A549 (cell line): ENCODE measurements around the gene AXIN2. TPM values are rescaled to one million over a fixed set of nuclear protein-coding genes. Genes with fewer than 3 reads are reported as not detected.

ENCODE experiments used
- ATAC-seq, 2 experiments: fragments of 200-7000 bp in 1 of 2; fragments of >200 bp in 1 of 2; cut with Nextera tagmentation in 1 of 2; cut with Tn5 transposase in 1 of 2; 3 replicates each; pipeline versions ENCODE4 v1.8.0 to v1.9.1; 2018 to 2020; ENCODE audit warnings: mild to moderate bottlenecking in 1 of 2, moderate library complexity in 1 of 2
- CTCF ChIA-PET: fragments of 300-600 bp; sonication (Branson Sonifier 250); formaldehyde crosslinking; extraction: SDS; loops from one replicate; lab custom pipeline; 2021; ENCODE audit warnings: antibody characterized with exemption, inconsistent platforms; lab: Yijun Ruan, JAX
- POLR2A ChIA-PET: fragments of 350-600 bp; formaldehyde crosslinking; extraction: SDS; loops from one replicate; lab custom pipeline; 2021; ENCODE audit warnings: antibody characterized with exemption, inconsistent platforms; lab: Yijun Ruan, JAX
- DNase-seq, 2 experiments: peaks; one replicate each; pipeline versions ENCODE4 v3.0.0 to v3.0.0-alpha.2; 2011 to 2016; ENCODE audit warnings: low read depth in 1 of 2, low spot score in 1 of 2
- FAIRE-seq: peaks from 2 replicates; lab custom pipeline; 2011; peaks lifted over from hg19 to GRCh38; lab: Jason Lieb, UNC
- H3K27ac ChIP-seq, 2 experiments: fragments of >200 bp; sonication (Bioruptor Twin); formaldehyde crosslinking; 3 replicates each; pipeline ENCODE4 v1.5.1; 2016 to 2017
- H3K4me1 ChIP-seq: fragments of >200 bp; sonication (Bioruptor Twin); formaldehyde crosslinking; 3 replicates; pipeline ENCODE4 v1.6.1; 2016
- H3K4me2 ChIP-seq: fragments of >200 bp; sonication (Bioruptor Twin); formaldehyde crosslinking; 3 replicates; pipeline ENCODE4 v1.6.1; 2016
- H3K4me3 ChIP-seq: fragments of >200 bp; sonication (Bioruptor Twin); formaldehyde crosslinking; 3 replicates; pipeline ENCODE4 v1.5.1; 2016
- H3K9me3 ChIP-seq: fragments of >200 bp; sonication (Bioruptor Twin); formaldehyde crosslinking; 3 replicates; pipeline ENCODE4 v1.6.1; 2016
- BHLHE40 ChIP-seq: IDR thresholded peaks from 2 replicates; pipeline ENCODE4 v1.6.1; 2012; ENCODE audit warnings: low read depth, low read length, inconsistent platforms
- CHD4 ChIP-seq: fragments of 200-600 bp; sonication (generic); IDR thresholded peaks from 2 replicates; pipeline ENCODE4 v1.6.1; 2016; ENCODE audit warnings: antibody characterized with exemption, mild to moderate bottlenecking, borderline replicate concordance
- EHF ChIP-seq: fragments of 250-450 bp; sonication (Bioruptor Pico); IDR thresholded peaks from 2 replicates; pipeline ENCODE4 v1.5.0; 2020; ENCODE audit warnings: mild to moderate bottlenecking
- EHMT2 ChIP-seq: fragments of 200-600 bp; sonication (generic); IDR thresholded peaks from 2 replicates; pipeline ENCODE4 v1.6.1; 2016; ENCODE audit warnings: antibody characterized with exemption, low read depth, mild to moderate bottlenecking, moderate library complexity
- ELK1 ChIP-seq: fragments of 150-350 bp; IDR thresholded peaks from 2 replicates; pipeline ENCODE4 v1.6.1; 2014; ENCODE audit warnings: low read depth, mild to moderate bottlenecking, low read length
- FOXS1 ChIP-seq: fragments of 250-450 bp; sonication (Bioruptor Pico); IDR thresholded peaks from 2 replicates; pipeline ENCODE4 v1.5.0; 2020; ENCODE audit warnings: mild to moderate bottlenecking, moderate library complexity
- GATA3 ChIP-seq: IDR thresholded peaks from 2 replicates; pipeline ENCODE4 v1.6.1; 2012; ENCODE audit warnings: borderline replicate concordance
- HES2 ChIP-seq: fragments of >200 bp; sonication (Bioruptor Twin); formaldehyde crosslinking; IDR thresholded peaks from 2 replicates; pipeline ENCODE4 v1.6.1; 2016
- HOXB13 ChIP-seq: fragments of 250-450 bp; sonication (Bioruptor Pico); IDR thresholded peaks from 2 replicates; pipeline ENCODE4 v1.5.0; 2020; ENCODE audit warnings: low read depth, mild to moderate bottlenecking, moderate library complexity
- HOXB5 ChIP-seq: fragments of 250-450 bp; sonication (Bioruptor Pico); IDR thresholded peaks from 2 replicates; pipeline ENCODE4 v1.5.0; 2020; ENCODE audit warnings: mild to moderate bottlenecking, moderate library complexity
- JUNB ChIP-seq: fragments of >200 bp; sonication (Bioruptor Twin); formaldehyde crosslinking; IDR thresholded peaks from 2 replicates; pipeline ENCODE4 v1.6.1; 2016
- KDM5A ChIP-seq: fragments of 200-600 bp; sonication (generic); IDR thresholded peaks from 2 replicates; pipeline ENCODE4 v1.6.1; 2016; ENCODE audit warnings: antibody characterized with exemption, mild to moderate bottlenecking
- MAFK ChIP-seq: fragments of 450-650 bp; IDR thresholded peaks from 2 replicates; pipeline ENCODE4 v1.6.1; 2014; ENCODE audit not compliant: partially characterized antibody
- MYC ChIP-seq: IDR thresholded peaks from 2 replicates; pipeline ENCODE4 v1.6.1; 2012; ENCODE audit warnings: mild to moderate bottlenecking, inconsistent platforms, low read length, improper control_type of control experiment, borderline replicate concordance
- PHF8 ChIP-seq: fragments of 200-600 bp; sonication (generic); IDR thresholded peaks from 2 replicates; pipeline ENCODE4 v1.6.1; 2016; ENCODE audit warnings: low read depth, mild to moderate bottlenecking, antibody characterized with exemption, moderate library complexity, borderline replicate concordance
- POLR2A ChIP-seq: IDR thresholded peaks from 2 replicates; pipeline ENCODE4 v1.6.1; 2012; ENCODE audit warnings: mild to moderate bottlenecking, low read length
- POLR2AphosphoS2 ChIP-seq: conservative IDR thresholded peaks from 2 replicates; pipeline ENCODE4 v1.6.1; 2012; ENCODE audit warnings: low read length, improper control_type of control experiment, inconsistent platforms
- RCOR1 ChIP-seq: fragments of 150-350 bp; IDR thresholded peaks from 2 replicates; pipeline ENCODE4 v1.6.1; 2014; ENCODE audit warnings: antibody characterized with exemption, low read length, low read depth
- RNF2 ChIP-seq: fragments of 200-600 bp; sonication (generic); IDR thresholded peaks from 2 replicates; pipeline ENCODE4 v1.6.1; 2016; ENCODE audit warnings: low read depth, mild to moderate bottlenecking, antibody characterized with exemption, moderate library complexity, borderline replicate concordance
- SREBF2 ChIP-seq: fragments of 450-650 bp; IDR thresholded peaks from 2 replicates; pipeline ENCODE4 v1.6.1; 2014; ENCODE audit warnings: mild to moderate bottlenecking, moderate library complexity
- TP53 ChIP-seq: fragments of 250-450 bp; sonication (Bioruptor Pico); IDR thresholded peaks from 2 replicates; pipeline ENCODE4 v1.5.0; 2021; ENCODE audit warnings: mild to moderate bottlenecking, moderate library complexity
- ZC3H11A ChIP-seq: fragments of 450-650 bp; IDR thresholded peaks from 2 replicates; pipeline ENCODE4 v1.6.1; 2014; ENCODE audit warnings: antibody characterized with exemption, mild to moderate bottlenecking
- ZNF302 ChIP-seq: fragments of 250-450 bp; sonication (Bioruptor Pico); IDR thresholded peaks from 2 replicates; pipeline ENCODE4 v1.9.0; 2021; ENCODE audit warnings: inconsistent platforms, mild to moderate bottlenecking, moderate library complexity
- WGBS: methylation state at CpG from one replicate; pipeline ENCODE4 v1.1.6; 2017; ENCODE audit errors: missing lambda C conversion rate; 5-methylcytosine and 5-hydroxymethylcytosine counted together
- polyA plus RNA-seq, 4 experiments: library from polyadenylated mRNA; depleted of rRNA in 3 of 4; stranded (reverse); fragments of >200 nt; fragmentation: RNase III in 1 of 4; extraction: RNeasy Plus Mini Kit Qiagen cat#74134 plus additional on column Dnase treatment in 1 of 4; gene quantifications; 2 replicates in 3 of 4; 3 replicates in 1 of 4; pipeline ENCODE4 v1.2.3, GENCODE V29; 2011 to 2017
- TF ChIP-seq, protein P1 (sequence below): fragments of >200 bp; sonication (Bioruptor Twin); formaldehyde crosslinking; IDR thresholded peaks from 3 replicates; pipeline ENCODE4 v1.6.1; 2016
- TF ChIP-seq, protein P2 (sequence below): IDR thresholded peaks from 2 replicates; pipeline ENCODE4 v1.6.1; 2012
- TF ChIP-seq, protein P3 (sequence below): IDR thresholded peaks from 2 replicates; pipeline ENCODE4 v1.6.1; 2012; ENCODE audit warnings: low read depth, borderline replicate concordance

Gene AXIN2
- polyA plus RNA-seq, 2 of the 4 experiments (the other 2 are of a cell fraction) = 4.0 to 4.9 TPM

- Histone ChIP-seq H3K4me1 (no peaks in the 10 kb centered on the region), H3K9me3 (0 out of 3 replicates have a peak, but pooled peaks cover 3% of the 10 kb centered on the region), H3K4me2 (no peak overlapping the region), H3K4me3 (no peak overlapping the region), H3K27ac (no peak overlapping the region)
- DNase-seq (no peak), FAIRE-seq (no peak), ATAC-seq (no peak)
- CTCF ChIA-PET = interaction anchor here (0.7 kb wide), 2 partner anchors 68 to 202 kb away, joined by 3 to 5 read pairs; no protein-coding TSS in a partner anchor
- POLR2A ChIA-PET = no interaction called here
- no peak for TF ChIP-seq EHMT2
- no peak for TF ChIP-seq MAFK
- no peak for TF ChIP-seq GATA3
- no peak for TF ChIP-seq ZC3H11A
- TF ChIP-seq KDM5A = no peak
- TF ChIP-seq, protein P1, sequence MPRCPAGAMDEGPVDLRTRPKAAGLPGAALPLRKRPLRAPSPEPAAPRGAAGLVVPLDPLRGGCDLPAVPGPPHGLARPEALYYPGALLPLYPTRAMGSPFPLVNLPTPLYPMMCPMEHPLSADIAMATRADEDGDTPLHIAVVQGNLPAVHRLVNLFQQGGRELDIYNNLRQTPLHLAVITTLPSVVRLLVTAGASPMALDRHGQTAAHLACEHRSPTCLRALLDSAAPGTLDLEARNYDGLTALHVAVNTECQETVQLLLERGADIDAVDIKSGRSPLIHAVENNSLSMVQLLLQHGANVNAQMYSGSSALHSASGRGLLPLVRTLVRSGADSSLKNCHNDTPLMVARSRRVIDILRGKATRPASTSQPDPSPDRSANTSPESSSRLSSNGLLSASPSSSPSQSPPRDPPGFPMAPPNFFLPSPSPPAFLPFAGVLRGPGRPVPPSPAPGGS = no peak
- TF ChIP-seq FOXS1 (CRISPR knock-in tag) = no peak
- TF ChIP-seq SREBF2 = no peak
- TF ChIP-seq POLR2AphosphoS2 = no peak
- 67% methylated on average over 22 of the region's 22 CpGs for WGBS
These were observed 66.1 kb downstream of the AXIN2 start for GRCh38 chr17:65495122-65496055.

DNA sequence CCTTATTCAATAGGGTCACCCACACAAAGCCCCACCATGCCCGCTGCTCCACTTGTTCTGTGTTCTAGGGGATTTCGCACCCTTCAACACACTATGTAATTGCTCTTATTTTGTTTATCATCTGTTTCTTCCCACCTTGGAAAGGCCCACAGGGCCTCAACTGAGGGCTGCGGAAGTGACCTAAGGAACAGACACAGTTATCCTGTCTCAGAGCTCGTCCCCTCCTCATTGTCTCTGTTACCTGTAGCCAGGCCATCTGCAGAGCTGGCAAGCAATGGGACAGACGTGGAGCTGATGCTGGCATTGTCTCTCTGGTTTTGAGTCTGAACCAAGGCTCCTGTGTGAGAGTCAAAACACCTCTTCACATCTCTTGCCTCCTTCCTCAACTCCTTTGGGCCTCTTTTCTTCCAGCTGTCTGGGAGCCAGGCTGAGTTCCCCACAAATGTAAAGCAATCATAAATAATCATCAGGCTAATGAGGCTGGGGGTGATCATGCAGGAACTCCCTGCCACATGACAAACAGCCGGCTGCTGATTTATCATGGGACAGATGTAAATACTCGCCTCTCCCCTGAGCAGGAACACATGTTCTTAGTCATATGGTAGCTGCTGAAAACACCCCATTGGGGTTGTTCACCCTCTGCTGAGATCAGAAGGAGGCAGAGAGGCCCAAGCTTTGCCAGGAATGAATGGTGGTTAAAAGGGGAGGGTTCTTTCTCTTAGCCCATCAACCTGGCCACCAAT is 71.9 kb downstream of the AXIN2 start:
- no peak overlapping the region for H3K4me2 ChIP-seq
- WGBS = 57% methylated on average over 7 of the region's 7 CpGs
- no peaks in the 10 kb centered on the region for H3K9me3 ChIP-seq
- no peak overlapping the region for H3K4me3 ChIP-seq
- H3K4me1 ChIP-seq = no peaks in the 10 kb centered on the region
- ATAC-seq (peak; percentile 25 to 32; a peak in 2 of 6 replicates), FAIRE-seq (no peak), DNase-seq (no peak)
- ChIA-PET POLR2A (no interaction called here), CTCF (no interaction called here)
- H3K27ac ChIP-seq = no peak overlapping the region
- TF ChIP-seq RNF2 = no peak
- TF ChIP-seq ZC3H11A = no peak
- no peak for TF ChIP-seq POLR2A
- TF ChIP-seq TP53 (CRISPR knock-in tag) = no peak
- no peak for TF ChIP-seq BHLHE40
- TF ChIP-seq HOXB5 (CRISPR knock-in tag) = no peak
- TF ChIP-seq ZNF302 (CRISPR knock-in tag) = no peak
- TF ChIP-seq, protein P2, sequence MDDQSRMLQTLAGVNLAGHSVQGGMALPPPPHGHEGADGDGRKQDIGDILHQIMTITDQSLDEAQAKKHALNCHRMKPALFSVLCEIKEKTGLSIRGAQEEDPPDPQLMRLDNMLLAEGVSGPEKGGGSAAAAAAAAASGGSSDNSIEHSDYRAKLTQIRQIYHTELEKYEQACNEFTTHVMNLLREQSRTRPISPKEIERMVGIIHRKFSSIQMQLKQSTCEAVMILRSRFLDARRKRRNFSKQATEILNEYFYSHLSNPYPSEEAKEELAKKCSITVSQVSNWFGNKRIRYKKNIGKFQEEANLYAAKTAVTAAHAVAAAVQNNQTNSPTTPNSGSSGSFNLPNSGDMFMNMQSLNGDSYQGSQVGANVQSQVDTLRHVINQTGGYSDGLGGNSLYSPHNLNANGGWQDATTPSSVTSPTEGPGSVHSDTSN = no peak
- no peak for TF ChIP-seq HES2
- TF ChIP-seq JUNB = no peak
- no peak for TF ChIP-seq RCOR1
- no peak for TF ChIP-seq PHF8
- no peak for TF ChIP-seq MYC
- TF ChIP-seq CHD4 = no peak
- TF ChIP-seq KDM5A = no peak
- no peak for TF ChIP-seq EHF (CRISPR knock-in tag)
- TF ChIP-seq, protein P3, sequence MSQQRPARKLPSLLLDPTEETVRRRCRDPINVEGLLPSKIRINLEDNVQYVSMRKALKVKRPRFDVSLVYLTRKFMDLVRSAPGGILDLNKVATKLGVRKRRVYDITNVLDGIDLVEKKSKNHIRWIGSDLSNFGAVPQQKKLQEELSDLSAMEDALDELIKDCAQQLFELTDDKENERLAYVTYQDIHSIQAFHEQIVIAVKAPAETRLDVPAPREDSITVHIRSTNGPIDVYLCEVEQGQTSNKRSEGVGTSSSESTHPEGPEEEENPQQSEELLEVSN = no peak
- no peak for TF ChIP-seq ELK1
- TF ChIP-seq HOXB13 (CRISPR knock-in tag) = no peak
